HFFc6 (cell line): ENCODE measurements around the gene SLC8A1. TPM values are rescaled to one million over a fixed set of nuclear protein-coding genes. Genes with fewer than 3 reads are reported as not detected.

ENCODE experiments used
- DNase-seq: peaks from one replicate; pipeline ENCODE4 v3.0.0-alpha.2; 2018
- H3K27ac Mint-ChIP-seq: 2 replicates; pipeline ENCODE4 v1.8.0; 2020; ENCODE audit warnings: mild to moderate bottlenecking, mixed read lengths
- H3K27me3 Mint-ChIP-seq: 2 replicates; pipeline ENCODE4 v1.8.0; 2021; ENCODE audit warnings: mild to moderate bottlenecking, moderate library complexity, mixed read lengths; ENCODE audit not compliant: insufficient read depth
- H3K36me3 Mint-ChIP-seq: 2 replicates; pipeline ENCODE4 v1.8.0; 2021; ENCODE audit warnings: low read depth, mixed read lengths
- H3K4me1 Mint-ChIP-seq: 2 replicates; pipeline ENCODE4 v1.8.0; 2020; ENCODE audit warnings: low read depth, mixed read lengths
- H3K4me3 Mint-ChIP-seq: 2 replicates; pipeline ENCODE4 v1.8.0; 2020; ENCODE audit warnings: mild to moderate bottlenecking, moderate library complexity, mixed read lengths
- H3K9me3 Mint-ChIP-seq: 2 replicates; pipeline ENCODE4 v1.8.0; 2020; ENCODE audit warnings: mild to moderate bottlenecking, mixed read lengths
- total RNA-seq, 6 experiments: library from RNA; stranded (reverse); fragmentation: NEBNext Ultra II Directional; extraction: Animal tissue kit (Norgen Biotek cat#: 25700); gene quantifications; 2 replicates in 1 of 6; 3 replicates in 5 of 6; pipeline ENCODE4 v1.2.3, GENCODE V29; 2021
- TF ChIP-seq, protein P1 (sequence below): fragments of 200-600 bp; sonication (generic); IDR thresholded peaks from 2 replicates; pipeline ENCODE4 v1.5.0; 2021; ENCODE audit warnings: antibody characterized with exemption, mild to moderate bottlenecking

The SLC8A1 gene
- total RNA-seq, 6 experiments from 2014 or later: 71.5 to 96.9 (median 92.2) TPM

GRCh38 chr2:40129725-40130124 is 322.2 kb downstream of the SLC8A1 start:
- Mint-ChIP-seq H3K4me1 (peaks cover 70% of the 10 kb centered on the region), H3K4me3 (no peak overlapping the region), H3K27me3 (no peaks in the 10 kb centered on the region), H3K27ac (peak overlapping the region; percentile 78), H3K9me3 (no peaks in the 10 kb centered on the region), H3K36me3 (peaks cover 63% of the 10 kb centered on the region)
- DNase-seq: no peak
- TF ChIP-seq, protein P1, sequence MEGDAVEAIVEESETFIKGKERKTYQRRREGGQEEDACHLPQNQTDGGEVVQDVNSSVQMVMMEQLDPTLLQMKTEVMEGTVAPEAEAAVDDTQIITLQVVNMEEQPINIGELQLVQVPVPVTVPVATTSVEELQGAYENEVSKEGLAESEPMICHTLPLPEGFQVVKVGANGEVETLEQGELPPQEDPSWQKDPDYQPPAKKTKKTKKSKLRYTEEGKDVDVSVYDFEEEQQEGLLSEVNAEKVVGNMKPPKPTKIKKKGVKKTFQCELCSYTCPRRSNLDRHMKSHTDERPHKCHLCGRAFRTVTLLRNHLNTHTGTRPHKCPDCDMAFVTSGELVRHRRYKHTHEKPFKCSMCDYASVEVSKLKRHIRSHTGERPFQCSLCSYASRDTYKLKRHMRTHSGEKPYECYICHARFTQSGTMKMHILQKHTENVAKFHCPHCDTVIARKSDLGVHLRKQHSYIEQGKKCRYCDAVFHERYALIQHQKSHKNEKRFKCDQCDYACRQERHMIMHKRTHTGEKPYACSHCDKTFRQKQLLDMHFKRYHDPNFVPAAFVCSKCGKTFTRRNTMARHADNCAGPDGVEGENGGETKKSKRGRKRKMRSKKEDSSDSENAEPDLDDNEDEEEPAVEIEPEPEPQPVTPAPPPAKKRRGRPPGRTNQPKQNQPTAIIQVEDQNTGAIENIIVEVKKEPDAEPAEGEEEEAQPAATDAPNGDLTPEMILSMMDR: no peak

DNA sequence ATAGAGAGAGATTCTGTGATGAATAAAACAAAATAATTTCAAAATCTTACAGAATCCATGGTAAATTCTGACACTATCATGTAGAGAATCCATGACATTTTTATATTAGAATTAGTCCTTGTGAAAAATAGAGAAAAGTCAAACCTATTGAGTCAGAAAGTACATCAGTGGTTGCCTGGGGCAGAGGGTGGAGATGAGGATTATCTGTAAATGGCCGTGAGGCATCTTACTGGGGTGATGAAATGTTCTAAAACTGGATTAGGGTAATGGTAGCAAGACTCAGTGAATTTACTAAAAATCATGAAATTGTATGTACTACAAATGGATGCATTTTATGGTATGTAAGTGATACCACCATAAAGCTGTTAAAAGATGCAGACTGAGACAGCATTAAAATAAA is 323.1 kb downstream of the SLC8A1 start:
- Mint-ChIP-seq H3K36me3 (peaks cover 58% of the 10 kb centered on the region), H3K9me3 (no peaks in the 10 kb centered on the region), H3K4me1 (peaks cover 79% of the 10 kb centered on the region), H3K27ac (peak overlapping the region; percentile 93), H3K27me3 (no peaks in the 10 kb centered on the region; the same call in 1 of the 2 replicates), H3K4me3 (peak overlapping the region; percentile 80)
- peak; percentile 39 for DNase-seq
- TF ChIP-seq, protein P1: no peak

- Mint-ChIP-seq H3K4me1 (peaks cover 87% of the 10 kb centered on the region), H3K27me3 (no peaks in the 10 kb centered on the region; the same call in 1 of the 2 replicates), H3K36me3 (peaks cover 59% of the 10 kb centered on the region), H3K9me3 (no peaks in the 10 kb centered on the region), H3K27ac (peak overlapping the region; percentile 93), H3K4me3 (peak overlapping the region; percentile 80)
- TF ChIP-seq, protein P1: no peak
- DNase-seq: peak; percentile 80
These were observed 323.9 kb downstream of the SLC8A1 start for GRCh38 chr2:40127890-40128557.

DNA sequence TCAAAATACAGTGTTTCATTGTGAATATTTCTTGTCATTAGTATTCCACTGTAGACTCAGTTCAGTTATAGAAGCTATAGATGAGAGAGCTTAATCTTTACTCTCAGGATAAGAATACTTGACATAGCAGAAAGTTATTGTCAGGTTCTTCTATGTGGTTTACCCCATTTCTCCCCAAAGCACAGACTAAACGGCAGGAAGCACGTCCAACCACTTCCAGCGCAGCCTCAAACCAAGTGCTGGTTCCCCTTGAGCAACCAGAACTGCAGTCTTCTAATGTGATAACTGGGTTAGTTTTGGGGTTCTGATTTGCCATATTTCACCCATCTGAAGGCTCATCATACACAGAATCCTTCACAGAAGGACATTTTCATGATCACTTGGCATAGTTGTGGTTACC is 324.7 kb downstream of the SLC8A1 start:
- Mint-ChIP-seq H3K9me3 (no peaks in the 10 kb centered on the region), H3K36me3 (peaks cover 59% of the 10 kb centered on the region), H3K4me1 (peaks cover 96% of the 10 kb centered on the region), H3K4me3 (peak overlapping the region; percentile 80), H3K27me3 (no peaks in the 10 kb centered on the region; the same call in 1 of the 2 replicates), H3K27ac (peak overlapping the region; percentile 93)
- TF ChIP-seq, protein P1: no peak
- no peak for DNase-seq

DNA sequence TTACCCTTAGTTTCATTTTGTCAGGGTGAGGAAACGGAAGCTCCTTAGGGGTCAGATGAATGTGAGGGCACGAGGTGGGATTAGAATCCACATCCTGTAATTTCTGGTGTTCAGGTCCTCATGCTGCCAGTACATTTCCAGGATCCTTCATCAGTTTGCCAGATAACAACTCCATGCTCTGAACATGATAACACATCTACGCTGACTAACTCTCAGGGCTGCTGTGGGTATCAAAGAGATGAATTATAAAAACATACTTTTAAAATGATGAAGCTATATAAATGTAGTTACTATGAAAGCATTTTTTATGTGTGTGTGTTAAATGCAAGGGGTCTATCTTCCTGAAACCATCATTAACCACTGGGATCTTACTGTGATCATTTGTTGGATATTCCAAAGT is 325.9 kb downstream of the SLC8A1 start:
- Mint-ChIP-seq H3K36me3 (peaks cover 57% of the 10 kb centered on the region), H3K4me1 (peaks cover 94% of the 10 kb centered on the region), H3K27me3 (no peaks in the 10 kb centered on the region; the same call in 1 of the 2 replicates), H3K9me3 (no peaks in the 10 kb centered on the region), H3K4me3 (peak overlapping the region; percentile 24; the same call in 1 of the 2 replicates), H3K27ac (peak overlapping the region; percentile 93)
- TF ChIP-seq, protein P1: no peak
- DNase-seq: no peak
